Keratinocyte (primary cell): Measurements from ENCODE around the gene UBAC2. TPM values are rescaled to one million over a fixed set of nuclear protein-coding genes. Genes with fewer than 3 reads are reported as not detected.

ENCODE experiments used
- DNase-seq: peaks from one replicate; pipeline ENCODE4 v3.0.0-alpha.2; 2011; ENCODE audit warnings: low read depth, missing footprints, low spot score
- FAIRE-seq: peaks from 2 replicates; lab custom pipeline; 2011; peaks lifted over from hg19 to GRCh38; lab: Jason Lieb, UNC
- H2AFZ ChIP-seq: 2 replicates; pipeline ENCODE4 v1.6.0; 2012; ENCODE audit warnings: low read length, control low read depth, inconsistent platforms; ENCODE audit not compliant: control insufficient read depth
- H3K27ac ChIP-seq: 2 replicates; pipeline ENCODE4 v1.5.1; 2011; ENCODE audit warnings: low read length; ENCODE audit not compliant: control insufficient read depth, insufficient read depth
- H3K27me3 ChIP-seq: 3 replicates; pipeline ENCODE4 v1.6.0; 2011; ENCODE audit warnings: low read length; ENCODE audit not compliant: control insufficient read depth, insufficient read depth; ENCODE audit errors: extremely low read depth
- H3K36me3 ChIP-seq, 2 experiments: 2 replicates in 1 of 2; 3 replicates in 1 of 2; pipeline ENCODE4 v1.5.1; 2011; ENCODE audit warnings: low read length in 2 of 2, mild to moderate bottlenecking in 1 of 2; ENCODE audit not compliant: control insufficient read depth in 2 of 2, insufficient read depth in 2 of 2; ENCODE audit errors: extremely low read depth in 1 of 2
- H3K4me1 ChIP-seq: 3 replicates; pipeline ENCODE4 v1.5.1; 2011; ENCODE audit warnings: low read length; ENCODE audit not compliant: control insufficient read depth, insufficient read depth; ENCODE audit errors: extremely low read depth
- H3K4me2 ChIP-seq: 3 replicates; pipeline ENCODE4 v1.6.0; 2011; ENCODE audit warnings: low read depth, low read length; ENCODE audit not compliant: control insufficient read depth, insufficient read depth; ENCODE audit errors: extremely low read depth
- H3K4me3 ChIP-seq, 3 experiments: fragments of 200-600 bp in 1 of 3; sonication (generic) in 1 of 3; 2 replicates in 2 of 3; 3 replicates in 1 of 3; pipeline ENCODE4 v1.5.1; 2011 to 2016; ENCODE audit warnings: low read length in 3 of 3, mild to moderate bottlenecking in 3 of 3, control low read depth in 2 of 3, inconsistent platforms in 1 of 3, low read depth in 1 of 3, mixed read lengths in 1 of 3, mixed run types in 1 of 3, moderate library complexity in 1 of 3; ENCODE audit not compliant: control insufficient read depth in 2 of 3, insufficient read depth in 2 of 3; ENCODE audit errors: extremely low read depth in 1 of 3
- H3K79me2 ChIP-seq: 2 replicates; pipeline ENCODE4 v1.6.0; 2012; ENCODE audit warnings: low read length; ENCODE audit not compliant: control insufficient read depth, insufficient read depth
- H3K9ac ChIP-seq: 3 replicates; pipeline ENCODE4 v1.6.0; 2011; ENCODE audit warnings: low read length; ENCODE audit not compliant: control insufficient read depth, insufficient read depth; ENCODE audit errors: extremely low read depth
- H3K9me1 ChIP-seq: 3 replicates; pipeline ENCODE4 v1.6.0; 2011; ENCODE audit warnings: low read length; ENCODE audit not compliant: control insufficient read depth, insufficient read depth; ENCODE audit errors: extremely low read depth
- H3K9me3 ChIP-seq: 2 replicates; pipeline ENCODE4 v1.5.1; 2012; ENCODE audit warnings: low read depth, low read length; ENCODE audit not compliant: control insufficient read depth
- H4K20me1 ChIP-seq: 3 replicates; pipeline ENCODE4 v1.6.0; 2011; ENCODE audit warnings: low read length; ENCODE audit not compliant: control insufficient read depth, insufficient read depth; ENCODE audit errors: extremely low read depth
- CTCF ChIP-seq, 3 experiments: IDR thresholded peaks in 1 of 3; conservative IDR thresholded peaks in 1 of 3; optimal IDR thresholded peaks in 1 of 3; 2 replicates in 2 of 3; 3 replicates in 1 of 3; pipeline versions ENCODE3 to v1.5.1; 2011; ENCODE audit warnings: low read length in 3 of 3, mild to moderate bottlenecking in 3 of 3, moderate library complexity in 2 of 3, control low read depth in 1 of 3, inconsistent platforms in 1 of 3; ENCODE audit not compliant: insufficient read depth in 2 of 3; ENCODE audit errors: extremely low read depth in 1 of 3
- EZH2 ChIP-seq: IDR thresholded peaks from one replicate; pipeline ENCODE4 v1.6.1; 2012; ENCODE audit warnings: inconsistent platforms, mild to moderate bottlenecking, low read length, moderate library complexity
- dilution Hi-C: fragments of 300-500 bp; cut with MboI; formaldehyde crosslinking; loops from one replicate; pipeline ENCODE4 v1.7.0; 2020; ENCODE audit warnings: low sequenced_read_pairs; ENCODE audit not compliant: extremely low pct_ligation_motif_present
- polyA plus RNA-seq, 5 experiments: library from polyadenylated mRNA; depleted of rRNA in 3 of 5; stranded (reverse) in 3 of 5; stranded (forward) in 1 of 5; unstranded in 1 of 5; fragments of >200 nt; gene quantifications; 1 replicate in 1 of 5; 2 replicates in 3 of 5; 3 replicates in 1 of 5; pipeline versions ENCODE4 v1.2.1 to v1.2.3, GENCODE V29; 2011 to 2012; ENCODE audit warnings: missing spikeins in 2 of 5, low read depth in 1 of 5, low replicate concordance in 1 of 5

Gene UBAC2
- polyA plus RNA-seq, 1 donor (not counting 4 experiments of a cell fraction or from before 2014, with no cell fraction given): 104 TPM

- no peak overlapping the region for H2AFZ ChIP-seq
- no peak for FAIRE-seq
- H3K27me3 ChIP-seq: no peaks in the 10 kb centered on the region
- no peak for TF ChIP-seq EZH2
- TF ChIP-seq CTCF (optimal IDR thresholded peaks at IDR 0.05 in 1 of 3, IDR thresholded peaks at IDR 0.05 in 1 of 3, conservative IDR thresholded peaks at IDR 0.05 in 1 of 3; ENCODE audit: extremely low read depth in 1 of 3, insufficient read depth in 2 of 3, low read length in 3 of 3): no peak
- H3K9ac ChIP-seq: no peak overlapping the region
- peaks cover 3 to 5% of the 10 kb centered on the region in 2 experiments for H3K36me3 ChIP-seq
- H3K4me2 ChIP-seq: no peak overlapping the region
- DNase-seq: no peak
- no peaks in the 10 kb centered on the region for H4K20me1 ChIP-seq
- H3K79me2 ChIP-seq: no peaks in the 10 kb centered on the region
- dilution Hi-C loops: loop anchor here (10.0 kb wide), 1 partner anchor 86 kb away; no protein-coding TSS in a partner anchor
- no peak overlapping the region for H3K4me3 ChIP-seq
- no peaks in the 10 kb centered on the region for H3K4me1 ChIP-seq
- H3K27ac ChIP-seq: no peak overlapping the region
- H3K9me3 ChIP-seq: no peaks in the 10 kb centered on the region
- H3K9me1 ChIP-seq: no peaks in the 10 kb centered on the region
Measured at GRCh38 chr13:99261059-99261458, 60.4 kb downstream of the UBAC2 start.

GRCh38 chr13:99263126-99263785, 62.6 kb downstream of the UBAC2 start:
- Histone ChIP-seq H3K4me3 (no peak overlapping the region), H2AFZ (no peak overlapping the region), H3K4me2 (no peak overlapping the region), H3K36me3 (peaks cover 3 to 5% of the 10 kb centered on the region in 2 experiments), H3K27me3 (no peaks in the 10 kb centered on the region), H3K9me3 (no peaks in the 10 kb centered on the region), H3K4me1 (no peaks in the 10 kb centered on the region), H3K27ac (no peak overlapping the region), H3K9me1 (no peaks in the 10 kb centered on the region), H3K9ac (no peak overlapping the region), H4K20me1 (no peaks in the 10 kb centered on the region), H3K79me2 (peaks cover 5% of the 10 kb centered on the region)
- dilution Hi-C loops: loop anchor here (10.0 kb wide), 1 partner anchor 88 kb away; no protein-coding TSS in a partner anchor
- FAIRE-seq (no peak), DNase-seq (no peak)
- TF ChIP-seq CTCF (optimal IDR thresholded peaks at IDR 0.05 in 1 of 3, IDR thresholded peaks at IDR 0.05 in 1 of 3, conservative IDR thresholded peaks at IDR 0.05 in 1 of 3; ENCODE audit: extremely low read depth in 1 of 3, insufficient read depth in 2 of 3, low read length in 3 of 3) (no peak), EZH2 (no peak)
